GM19452 (cell line): Measurements from ENCODE around the gene RCC2.
"Not testable (repeated sequence)": the region's sequence is repeated elsewhere in the genome, so short reads cannot be mapped to it uniquely, and the experiment has no call there.

Source experiments
- ATAC-seq: cut with Tn5 transposase; IDR thresholded peaks from one replicate; pipeline ENCODE4 v1.9.1; 2021; ENCODE audit not compliant: unreplicated experiment

Gene RCC2

DNA sequence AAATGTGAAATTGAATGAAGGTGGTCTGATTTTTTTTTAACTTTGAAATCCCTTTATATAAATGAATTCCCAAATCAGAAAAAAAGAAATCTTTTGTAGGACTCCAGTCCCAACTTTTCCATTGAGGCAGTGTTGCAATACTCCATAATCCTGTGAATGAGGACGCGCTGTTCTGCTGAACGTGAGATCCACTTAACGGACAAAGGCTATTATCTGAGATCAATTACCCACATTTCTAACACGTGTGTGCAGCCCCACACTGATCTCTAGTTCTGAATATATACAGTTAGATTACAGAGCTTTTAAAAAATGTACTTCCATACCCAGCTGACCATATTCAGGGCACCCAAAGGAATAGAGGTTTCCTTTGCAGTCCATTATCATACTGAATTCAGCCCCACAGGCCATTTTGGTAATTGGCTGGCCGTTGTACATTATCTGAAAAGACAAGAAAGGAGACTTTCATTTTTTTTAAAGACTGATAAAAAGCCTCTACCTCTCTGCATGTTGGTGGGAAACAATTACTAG is 19.0 kb downstream of the RCC2 start:
- ATAC-seq: no peak

DNA sequence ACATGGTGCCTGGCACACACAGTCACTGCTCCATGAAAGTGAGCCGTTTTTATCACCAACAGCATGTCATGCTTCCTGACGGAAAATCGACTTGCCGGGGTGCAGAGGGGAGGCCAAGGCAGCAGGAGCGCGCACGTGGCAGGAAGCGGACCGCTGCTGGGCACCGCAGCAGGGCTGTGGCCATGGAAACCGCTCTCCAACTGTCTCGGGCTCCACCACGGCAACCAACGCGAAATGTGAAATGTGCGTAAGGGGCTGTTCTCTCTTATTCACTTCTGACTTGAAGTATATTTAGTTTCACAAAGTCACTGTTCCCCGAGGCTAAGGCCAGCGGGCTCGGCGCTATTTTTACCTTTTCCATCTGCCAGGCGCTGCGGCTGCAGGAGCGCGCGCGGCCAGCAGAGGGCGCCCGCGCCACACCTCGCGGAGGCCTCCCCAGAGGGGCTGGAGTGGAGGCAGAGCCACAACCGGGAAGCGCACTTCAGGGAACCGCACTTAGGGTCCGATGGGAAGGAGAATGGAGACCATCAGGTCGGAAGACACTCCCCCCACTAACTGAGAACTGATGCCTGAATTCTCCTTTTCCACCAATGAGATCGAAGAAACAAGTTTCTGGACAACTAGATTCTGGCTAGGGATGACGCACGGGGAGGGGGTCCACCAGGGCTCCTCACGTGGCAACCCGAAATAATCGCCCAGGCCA is 19.7 kb downstream of the RCC2 start:
- ATAC-seq: no peak

DNA sequence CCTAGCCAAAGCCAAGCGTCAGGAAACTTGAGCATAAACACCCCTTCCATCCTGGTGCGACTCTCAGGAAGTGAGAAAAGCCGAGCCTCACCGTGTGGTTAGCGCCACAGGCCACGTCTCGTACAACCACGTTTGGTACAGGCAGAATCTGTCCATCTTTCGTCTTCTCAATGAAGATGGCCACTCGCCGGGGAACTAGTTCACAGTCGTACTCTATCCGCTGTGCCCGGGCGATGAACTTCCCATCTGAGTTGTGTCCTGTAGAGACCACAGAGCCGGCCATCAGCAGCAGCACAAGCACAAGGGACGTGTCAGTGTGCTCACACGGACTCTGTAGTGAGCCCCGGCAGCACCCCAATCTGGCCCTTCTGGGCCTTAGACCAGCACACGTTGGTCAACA is 23.1 kb downstream of the RCC2 start:
- ATAC-seq: no peak

DNA sequence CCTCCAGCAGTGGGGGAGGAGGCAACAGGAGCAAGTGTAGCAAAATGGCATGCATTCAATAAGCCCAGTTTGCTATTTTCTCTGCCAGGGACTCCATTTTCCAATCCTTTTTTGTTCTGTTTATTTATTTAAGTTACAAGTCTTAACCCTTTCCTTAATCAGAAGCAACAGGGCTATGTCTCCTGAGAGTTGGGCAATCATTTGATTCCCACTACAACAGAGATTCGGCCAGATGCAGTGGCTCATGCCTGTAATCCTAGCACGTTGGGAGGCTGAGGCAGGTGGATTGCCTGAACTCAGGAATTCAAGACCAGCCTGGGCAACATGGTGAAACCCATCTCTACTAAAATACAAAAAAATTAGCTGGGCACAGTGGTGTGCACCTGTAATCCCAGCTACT is 25.5 kb downstream of the RCC2 start:
- no peak for ATAC-seq

DNA sequence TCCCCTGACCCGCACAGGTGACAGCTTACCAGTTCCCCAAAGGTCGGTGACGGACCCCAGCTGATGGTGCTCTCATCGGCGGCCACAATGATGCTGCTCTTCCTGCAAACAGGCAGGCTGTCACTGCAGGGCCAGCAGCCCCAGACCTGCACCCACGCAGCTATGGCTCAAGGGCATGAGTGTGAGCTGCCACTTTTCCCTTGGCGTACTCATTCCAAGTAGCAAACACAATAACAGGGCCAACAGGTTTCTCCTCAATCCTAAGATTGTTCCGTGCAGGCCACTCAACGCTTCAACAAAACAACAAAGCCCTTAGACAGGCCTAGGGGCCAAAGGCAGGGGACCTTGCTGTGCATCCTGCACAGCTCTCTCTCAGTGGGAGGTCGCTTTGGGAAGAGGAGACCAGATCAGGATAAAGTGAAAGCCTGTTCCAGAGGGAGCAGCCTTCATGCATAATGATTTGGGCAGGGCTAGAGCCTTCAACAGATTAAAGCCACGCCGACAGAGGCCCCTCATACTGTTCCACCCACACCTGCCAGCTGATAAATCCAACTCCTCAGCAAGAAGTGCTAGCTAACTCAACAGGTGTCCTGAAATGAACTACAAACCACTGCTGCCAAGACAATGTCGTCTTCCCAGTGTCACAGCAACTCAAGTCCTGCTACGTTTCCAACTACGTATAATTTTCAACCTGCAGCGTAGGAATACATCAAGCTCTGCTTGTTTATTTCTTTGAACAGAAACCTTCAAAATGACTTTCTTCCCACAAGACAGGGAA is 27.2 kb downstream of the RCC2 start:
- no peak for ATAC-seq

DNA sequence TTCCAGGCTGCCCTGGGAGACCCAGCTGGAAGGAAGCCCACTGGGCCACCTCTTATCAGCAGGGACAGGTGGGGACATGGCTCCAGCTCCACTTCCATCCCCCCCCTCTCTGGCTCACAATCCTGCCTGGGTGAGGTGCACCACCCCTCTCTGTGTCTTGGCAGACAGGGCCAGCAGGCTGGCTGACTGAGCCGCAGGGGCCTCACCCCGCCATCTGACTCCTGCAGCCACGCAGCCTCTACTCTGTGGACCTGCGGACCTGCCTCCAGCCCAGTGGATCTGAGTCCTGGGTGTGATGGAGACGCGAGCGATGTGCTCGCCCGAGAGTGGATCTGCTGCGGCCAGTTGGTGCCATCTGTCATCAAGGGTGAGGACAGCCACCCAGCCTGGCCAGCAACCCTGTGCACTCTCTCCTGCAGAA is 30.1 kb downstream of the RCC2 start:
- no peak for ATAC-seq

DNA sequence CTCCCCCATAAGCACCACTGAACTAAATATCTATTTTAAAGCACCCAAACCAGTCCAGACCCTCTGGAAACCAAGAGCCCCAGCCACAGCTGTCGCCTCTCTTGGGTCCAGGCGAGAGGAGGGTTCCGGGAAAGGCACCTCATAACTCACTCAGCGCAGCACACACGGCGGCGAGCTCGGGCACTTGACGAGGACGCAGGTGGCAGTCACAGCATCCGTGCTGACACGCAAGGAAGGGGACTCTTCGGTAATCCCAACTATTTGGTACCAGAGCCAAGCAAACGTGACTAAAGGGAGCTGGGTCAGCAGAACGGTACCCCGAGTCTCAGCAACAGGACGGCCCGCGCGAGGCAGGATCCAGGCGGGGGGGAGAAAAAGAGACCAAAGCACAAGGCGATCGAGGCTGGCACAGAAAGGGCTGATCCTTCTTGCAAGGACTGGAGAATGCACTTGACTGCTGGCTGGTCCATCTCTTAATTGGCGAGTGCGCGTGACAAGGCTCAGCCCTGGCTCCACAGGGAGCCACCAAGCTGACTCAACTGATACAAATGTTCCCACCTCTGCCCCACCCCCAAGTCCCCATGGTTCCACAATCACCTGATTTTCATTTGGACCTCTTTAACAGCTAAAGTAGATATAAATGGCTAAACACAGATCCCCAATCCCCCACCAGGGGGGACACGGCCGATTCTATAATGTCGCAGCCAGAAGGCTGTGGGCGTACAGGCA is 31.5 kb downstream of the RCC2 start:
- not testable (repeated sequence) for ATAC-seq

DNA sequence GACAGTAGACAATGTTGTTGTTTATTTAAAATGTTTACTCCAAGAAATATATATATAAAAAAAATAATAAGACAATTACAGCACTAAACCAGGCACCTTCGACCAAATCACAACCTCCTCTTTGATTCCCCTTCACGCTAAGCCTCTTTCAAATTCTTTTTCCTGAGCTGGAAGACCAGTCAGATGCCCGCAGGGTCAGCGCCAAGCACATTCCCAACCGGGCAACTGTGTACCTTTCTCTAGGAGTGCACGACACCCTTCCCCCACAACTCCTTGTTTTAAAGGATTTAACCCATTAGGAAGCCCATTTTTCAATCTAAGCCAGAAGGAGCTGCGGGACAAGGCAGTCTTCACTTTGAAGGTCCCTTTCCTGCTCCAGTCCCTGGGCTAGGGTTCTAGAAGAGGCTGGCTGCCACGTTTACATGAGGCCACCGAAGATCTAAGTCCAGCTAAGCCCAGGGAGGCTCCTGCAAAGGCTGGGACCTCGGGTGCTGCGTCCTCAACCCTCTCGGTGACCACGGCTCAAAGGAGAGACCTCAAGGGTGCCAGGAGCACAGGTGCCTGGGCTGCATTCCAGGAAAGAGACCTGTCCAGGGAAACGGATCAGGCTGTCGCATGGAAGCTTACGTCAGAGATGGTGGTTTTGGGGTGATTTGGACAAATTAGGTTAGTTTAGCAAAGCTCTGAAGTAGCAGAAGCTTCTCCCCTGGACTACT is 32.6 kb downstream of the RCC2 start:
- not testable (repeated sequence) for ATAC-seq

DNA sequence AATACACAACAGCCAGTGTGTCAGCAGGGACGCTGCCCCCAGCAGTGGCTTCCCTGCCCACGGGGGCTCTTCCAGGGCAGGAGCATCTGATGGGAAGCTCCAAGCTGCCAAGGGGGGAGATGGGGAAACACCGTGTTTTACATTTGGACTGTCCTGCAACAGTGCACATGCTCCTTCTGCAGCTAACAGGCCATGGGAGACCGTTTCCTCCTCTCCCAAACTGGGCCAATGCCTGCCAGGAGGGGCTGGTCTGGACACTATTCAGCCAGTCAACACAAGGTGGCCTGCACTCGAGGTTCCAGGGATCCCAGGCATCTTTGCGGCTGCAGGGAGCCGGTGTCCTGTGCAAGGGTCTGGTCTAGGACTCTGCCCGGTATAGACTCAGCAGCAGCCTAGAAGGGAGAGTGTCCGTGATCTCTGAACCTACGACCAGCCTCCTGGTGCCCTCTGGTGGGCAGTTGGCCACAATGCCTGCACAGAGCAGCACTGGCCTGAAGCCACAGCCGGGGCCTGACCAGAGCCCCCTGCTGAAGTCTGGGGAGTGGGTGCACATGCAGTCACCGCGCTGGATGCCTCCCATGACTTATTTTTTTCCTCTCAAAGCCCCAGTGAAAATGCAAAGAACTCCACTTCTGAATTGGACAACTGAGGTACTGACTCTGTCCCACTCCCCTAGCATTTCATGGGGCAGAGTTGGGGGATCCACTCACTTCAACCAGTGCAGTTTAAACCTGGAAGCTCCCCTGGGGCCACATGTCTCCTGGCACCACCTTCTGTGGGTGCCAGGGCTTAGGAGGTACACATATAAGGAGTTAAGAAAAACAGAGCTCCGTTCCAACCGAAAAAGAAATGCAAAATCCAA is 33.3 kb downstream of the RCC2 start:
- ATAC-seq: no peak

DNA sequence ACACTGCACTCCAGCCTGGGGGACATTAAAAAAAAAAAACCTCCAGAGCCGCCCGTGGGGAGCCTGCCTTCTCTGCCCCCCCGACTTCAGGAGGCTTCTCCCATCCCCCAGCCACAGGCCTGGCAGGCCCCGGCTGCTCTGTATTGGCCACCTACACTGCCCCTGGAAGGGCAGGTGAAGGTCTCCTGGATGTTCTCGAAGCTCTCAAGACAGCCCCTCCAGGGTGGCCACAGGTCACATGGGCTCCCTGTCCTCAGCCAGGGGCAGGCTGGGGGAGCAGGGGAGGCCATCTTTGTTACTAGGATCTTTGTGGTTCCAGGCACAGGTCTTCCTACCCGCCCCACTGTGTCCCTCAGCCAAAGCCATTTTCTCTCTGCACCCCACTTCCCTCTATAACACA is 34.7 kb downstream of the RCC2 start:
- no peak for ATAC-seq

DNA sequence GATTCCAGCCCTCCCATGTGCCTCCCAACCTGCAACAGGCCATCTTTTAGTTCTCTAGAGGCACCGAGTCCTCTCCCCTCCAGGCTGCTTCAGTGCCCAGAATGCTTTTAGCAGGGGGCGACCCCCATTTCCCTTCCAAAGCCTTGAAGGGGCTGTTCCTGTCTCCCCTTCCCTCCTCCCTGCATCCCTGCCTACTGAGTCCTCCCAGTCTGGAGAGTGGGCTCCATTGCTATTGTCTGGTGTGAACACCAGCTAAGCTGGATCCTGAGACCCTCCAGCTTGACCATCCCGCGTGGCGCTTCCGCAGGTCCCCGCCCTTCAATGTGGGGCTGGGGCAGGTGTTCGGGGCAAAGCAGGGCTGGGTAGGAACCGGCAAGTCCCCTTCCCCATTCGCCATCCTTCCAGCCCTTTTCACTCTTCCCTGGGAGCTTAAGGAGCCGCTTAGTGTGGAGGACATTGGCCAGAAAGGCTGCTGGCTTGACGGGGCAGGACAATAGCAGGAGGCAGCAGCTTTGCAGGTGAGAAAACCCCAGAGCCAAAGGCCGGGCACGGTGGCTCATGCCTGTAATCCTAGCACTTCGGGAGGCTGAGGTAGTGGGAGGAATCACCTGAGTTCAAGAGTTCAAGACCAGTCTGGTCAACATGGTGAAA is 35.3 kb downstream of the RCC2 start:
- no peak for ATAC-seq

DNA sequence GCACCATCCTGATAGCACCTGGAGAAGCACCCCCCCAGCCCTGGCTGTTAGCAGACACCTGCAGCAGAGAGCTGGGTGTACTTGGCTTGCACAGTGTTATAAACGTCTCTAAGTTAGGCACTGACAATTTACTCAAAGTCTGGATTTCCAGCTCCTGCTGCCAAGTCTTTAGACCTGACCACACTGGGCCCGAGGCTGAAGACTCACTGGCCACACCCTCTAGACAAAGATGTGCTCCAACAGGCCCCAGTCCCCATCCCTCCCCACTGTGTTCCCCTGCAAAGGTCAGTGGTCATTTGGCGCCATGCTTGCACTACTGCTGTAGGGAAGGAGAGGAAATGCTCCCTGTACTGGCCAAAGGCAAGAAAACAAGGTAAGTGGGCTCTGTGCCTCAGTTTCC is 36.4 kb downstream of the RCC2 start:
- ATAC-seq: no peak

DNA sequence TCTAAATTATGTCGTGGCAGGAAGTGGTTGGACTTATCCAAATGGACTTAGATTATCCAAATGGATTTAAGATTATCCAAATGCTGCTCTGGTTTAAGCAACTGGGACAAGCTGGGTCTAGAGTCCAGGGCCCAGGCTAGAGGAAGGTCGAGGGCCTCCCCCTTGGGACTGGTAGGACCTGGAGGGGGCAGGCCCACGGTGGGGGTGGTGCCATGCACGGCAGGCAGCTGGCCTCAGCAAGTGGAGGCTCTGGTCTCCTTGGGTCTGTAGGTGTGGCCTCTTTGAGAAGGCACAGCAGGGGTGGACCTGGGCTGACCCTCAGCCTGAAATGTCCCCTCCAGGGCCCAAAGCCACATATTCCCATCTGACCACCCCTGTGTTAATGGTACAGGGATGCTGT is 37.6 kb downstream of the RCC2 start:
- ATAC-seq: no peak

DNA sequence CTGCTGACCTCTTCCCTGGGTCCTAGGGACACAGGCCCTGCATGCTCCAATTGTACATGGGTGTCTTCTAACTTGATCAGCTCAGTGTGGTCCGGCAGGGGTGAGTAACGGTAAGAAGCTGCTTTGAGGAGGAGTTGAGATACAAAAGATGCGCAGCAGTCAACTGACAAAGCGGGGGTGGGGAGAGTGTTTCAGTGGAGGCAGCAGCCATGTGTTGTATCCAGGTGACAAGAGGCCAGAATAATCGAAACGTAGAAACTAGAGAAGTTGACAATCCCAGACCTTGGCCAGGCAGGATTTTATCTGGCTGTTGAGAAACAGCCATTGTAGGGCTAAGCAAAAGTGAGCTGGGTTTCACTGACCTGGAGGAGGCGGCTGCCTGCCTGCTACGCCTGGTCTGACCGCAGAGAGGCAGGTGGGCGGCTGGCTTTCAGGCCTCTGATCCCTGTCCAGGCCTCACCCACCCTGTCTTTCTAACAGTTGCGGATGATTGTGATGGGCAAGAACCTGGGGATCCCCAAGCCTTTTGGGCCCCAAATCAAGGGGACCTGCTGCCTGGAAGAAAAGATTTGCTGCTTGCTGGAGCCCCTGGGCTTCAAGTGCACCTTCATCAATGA is 38.6 kb downstream of the RCC2 start:
- ATAC-seq: no peak

DNA sequence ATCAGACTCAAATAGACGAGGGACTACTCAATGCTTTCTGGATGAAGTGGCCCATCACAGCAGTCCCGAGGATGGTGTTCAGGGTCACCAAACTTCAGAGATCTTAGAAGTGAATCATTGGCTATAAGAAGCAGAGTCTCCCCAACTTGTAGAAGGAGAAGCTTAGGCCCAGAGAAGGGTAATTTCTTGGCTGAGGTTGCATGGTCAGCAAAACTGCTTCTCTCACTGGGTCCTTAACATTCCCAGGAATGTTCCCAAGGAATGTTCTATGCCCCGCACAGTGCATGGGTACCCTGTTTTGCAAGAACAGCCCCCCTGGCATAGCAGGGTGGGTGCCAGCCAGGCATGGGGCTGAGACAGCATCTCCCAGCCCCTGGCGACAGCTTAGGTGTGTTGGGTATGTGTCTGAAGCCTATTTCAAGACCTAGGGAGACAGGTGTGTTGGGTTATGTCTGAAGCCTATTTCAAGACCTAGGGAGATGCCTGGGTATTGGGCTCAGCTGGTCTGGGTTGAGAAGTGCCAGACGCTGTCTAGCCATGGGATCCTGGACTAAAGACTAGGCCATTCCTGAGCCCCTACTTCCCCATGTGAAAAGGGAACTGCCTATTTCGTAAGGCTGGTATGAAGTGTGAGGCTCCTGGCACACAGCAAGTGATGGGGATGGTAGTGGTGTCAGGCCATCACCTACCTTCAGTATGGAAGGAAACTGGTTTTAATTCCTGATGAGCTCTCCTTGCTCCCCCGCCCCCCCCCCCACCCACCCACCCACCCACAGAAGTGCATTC is 41.4 kb downstream of the RCC2 start:
- no peak for ATAC-seq

DNA sequence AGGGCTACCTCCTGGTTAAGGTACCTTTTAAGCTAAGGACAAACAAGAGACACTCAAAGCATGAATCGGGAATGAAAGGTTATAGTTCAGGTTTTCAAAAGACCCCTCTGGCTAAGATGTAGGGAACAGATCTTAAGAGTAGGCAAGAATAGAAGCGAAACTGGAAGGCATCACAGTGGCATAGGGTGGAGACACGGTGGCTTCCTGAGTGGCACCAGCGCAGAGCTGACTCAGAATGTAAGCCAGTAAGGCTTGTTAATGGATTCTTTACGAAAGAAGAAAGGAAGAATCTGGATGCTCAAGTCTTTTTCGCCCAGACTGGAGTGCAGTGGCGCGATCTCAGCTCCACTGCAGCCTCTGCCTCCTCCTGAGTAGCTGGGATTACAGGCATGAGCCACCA is 46.2 kb downstream of the RCC2 start:
- no peak for ATAC-seq

DNA sequence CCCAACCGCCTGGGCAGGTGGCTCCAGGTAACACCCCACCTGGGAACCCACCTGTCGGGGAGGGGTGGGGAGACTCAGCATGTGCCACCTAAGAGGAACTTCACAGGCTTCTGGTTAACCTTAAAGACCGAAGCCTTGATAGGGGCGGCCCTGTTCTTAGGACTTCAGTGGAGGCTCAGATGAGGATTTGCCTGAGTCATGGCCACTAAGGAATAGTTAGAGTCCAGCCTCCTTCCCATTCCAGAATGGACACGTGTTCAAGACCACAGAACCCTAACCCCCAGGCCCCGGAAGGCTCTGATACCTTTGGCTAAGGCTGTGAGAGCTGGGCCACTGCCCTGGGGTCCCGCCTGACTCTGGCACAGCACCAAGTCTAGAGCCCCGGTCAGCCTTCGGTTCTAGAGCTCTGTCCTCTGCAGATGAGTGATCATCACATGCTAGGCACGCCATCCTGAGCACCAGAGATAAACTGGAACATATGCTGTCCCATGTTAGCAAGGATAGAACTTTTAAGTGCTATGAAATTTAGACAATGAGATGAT is 47.2 kb downstream of the RCC2 start:
- ATAC-seq: no peak

DNA sequence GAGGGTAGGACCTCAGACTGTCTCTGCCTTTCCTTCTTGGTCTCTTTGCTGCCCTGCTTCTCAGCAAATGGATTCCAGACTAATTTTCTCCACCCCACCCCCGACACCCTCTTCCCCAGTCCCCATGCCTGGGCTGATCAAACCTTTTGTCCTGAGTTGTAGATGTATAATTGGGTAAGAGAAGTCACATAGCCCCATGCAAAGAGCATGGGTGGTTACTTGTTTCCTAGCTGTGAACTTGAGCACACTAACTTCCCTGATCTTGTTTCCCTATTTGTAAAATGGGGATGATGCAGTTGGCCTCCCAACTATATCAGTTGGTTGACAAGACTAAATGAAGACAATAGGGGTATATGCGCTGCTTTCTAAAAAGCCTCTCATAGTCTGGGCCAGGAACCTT is 58.3 kb downstream of the RCC2 start:
- no peak for ATAC-seq
